Panc1 (cell line): ENCODE measurements around the gene AKAP9.
"Not testable (repeated sequence)": the region's sequence is repeated elsewhere in the genome, so short reads cannot be mapped to it uniquely, and the experiment has no call there.

ENCODE experiments used
- SIN3A ChIP-seq: IDR thresholded peaks from 2 replicates; pipeline ENCODE4 v1.6.1; 2012; ENCODE audit warnings: low read depth, mild to moderate bottlenecking, low read length, moderate library complexity, borderline replicate concordance; ENCODE audit not compliant: insufficient read depth
- TF ChIP-seq, protein P1 (sequence below): fragments of 450-650 bp; IDR thresholded peaks from 2 replicates; pipeline ENCODE4 v1.5.1; 2017; ENCODE audit warnings: mild to moderate bottlenecking
- TF ChIP-seq, protein P2 (sequence below), 2 experiments: IDR thresholded peaks; 2 replicates each; pipeline ENCODE4 v1.6.1; 2011 to 2012; ENCODE audit warnings: low read depth in 2 of 2, control low read depth in 1 of 2, low read length in 1 of 2, mild to moderate bottlenecking in 1 of 2, moderate library complexity in 1 of 2; ENCODE audit not compliant: insufficient read depth in 1 of 2

DNA sequence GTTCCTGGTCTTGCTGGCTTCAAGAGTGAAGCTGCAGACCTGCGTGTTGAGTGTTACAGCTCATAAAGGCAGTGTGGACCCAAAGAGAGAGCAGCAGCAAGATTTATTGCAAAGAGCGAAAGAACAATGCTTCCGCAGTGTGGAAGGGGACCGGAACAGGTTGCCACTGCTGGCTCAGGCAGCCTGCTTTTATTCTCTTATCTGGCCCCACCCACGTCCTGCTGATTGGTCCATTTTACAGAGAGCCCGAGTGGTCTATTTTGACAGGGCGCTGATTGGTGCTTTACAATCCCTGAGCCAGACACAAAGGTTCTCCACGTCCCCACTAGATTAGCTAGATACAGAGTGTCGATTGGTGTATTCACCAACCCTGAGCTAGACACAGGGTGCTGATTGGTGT lies 202.1 kb downstream of the AKAP9 start:
- TF ChIP-seq SIN3A = not testable (repeated sequence)
- TF ChIP-seq, protein P1, sequence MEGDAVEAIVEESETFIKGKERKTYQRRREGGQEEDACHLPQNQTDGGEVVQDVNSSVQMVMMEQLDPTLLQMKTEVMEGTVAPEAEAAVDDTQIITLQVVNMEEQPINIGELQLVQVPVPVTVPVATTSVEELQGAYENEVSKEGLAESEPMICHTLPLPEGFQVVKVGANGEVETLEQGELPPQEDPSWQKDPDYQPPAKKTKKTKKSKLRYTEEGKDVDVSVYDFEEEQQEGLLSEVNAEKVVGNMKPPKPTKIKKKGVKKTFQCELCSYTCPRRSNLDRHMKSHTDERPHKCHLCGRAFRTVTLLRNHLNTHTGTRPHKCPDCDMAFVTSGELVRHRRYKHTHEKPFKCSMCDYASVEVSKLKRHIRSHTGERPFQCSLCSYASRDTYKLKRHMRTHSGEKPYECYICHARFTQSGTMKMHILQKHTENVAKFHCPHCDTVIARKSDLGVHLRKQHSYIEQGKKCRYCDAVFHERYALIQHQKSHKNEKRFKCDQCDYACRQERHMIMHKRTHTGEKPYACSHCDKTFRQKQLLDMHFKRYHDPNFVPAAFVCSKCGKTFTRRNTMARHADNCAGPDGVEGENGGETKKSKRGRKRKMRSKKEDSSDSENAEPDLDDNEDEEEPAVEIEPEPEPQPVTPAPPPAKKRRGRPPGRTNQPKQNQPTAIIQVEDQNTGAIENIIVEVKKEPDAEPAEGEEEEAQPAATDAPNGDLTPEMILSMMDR = not testable (repeated sequence)
- TF ChIP-seq, protein P2, sequence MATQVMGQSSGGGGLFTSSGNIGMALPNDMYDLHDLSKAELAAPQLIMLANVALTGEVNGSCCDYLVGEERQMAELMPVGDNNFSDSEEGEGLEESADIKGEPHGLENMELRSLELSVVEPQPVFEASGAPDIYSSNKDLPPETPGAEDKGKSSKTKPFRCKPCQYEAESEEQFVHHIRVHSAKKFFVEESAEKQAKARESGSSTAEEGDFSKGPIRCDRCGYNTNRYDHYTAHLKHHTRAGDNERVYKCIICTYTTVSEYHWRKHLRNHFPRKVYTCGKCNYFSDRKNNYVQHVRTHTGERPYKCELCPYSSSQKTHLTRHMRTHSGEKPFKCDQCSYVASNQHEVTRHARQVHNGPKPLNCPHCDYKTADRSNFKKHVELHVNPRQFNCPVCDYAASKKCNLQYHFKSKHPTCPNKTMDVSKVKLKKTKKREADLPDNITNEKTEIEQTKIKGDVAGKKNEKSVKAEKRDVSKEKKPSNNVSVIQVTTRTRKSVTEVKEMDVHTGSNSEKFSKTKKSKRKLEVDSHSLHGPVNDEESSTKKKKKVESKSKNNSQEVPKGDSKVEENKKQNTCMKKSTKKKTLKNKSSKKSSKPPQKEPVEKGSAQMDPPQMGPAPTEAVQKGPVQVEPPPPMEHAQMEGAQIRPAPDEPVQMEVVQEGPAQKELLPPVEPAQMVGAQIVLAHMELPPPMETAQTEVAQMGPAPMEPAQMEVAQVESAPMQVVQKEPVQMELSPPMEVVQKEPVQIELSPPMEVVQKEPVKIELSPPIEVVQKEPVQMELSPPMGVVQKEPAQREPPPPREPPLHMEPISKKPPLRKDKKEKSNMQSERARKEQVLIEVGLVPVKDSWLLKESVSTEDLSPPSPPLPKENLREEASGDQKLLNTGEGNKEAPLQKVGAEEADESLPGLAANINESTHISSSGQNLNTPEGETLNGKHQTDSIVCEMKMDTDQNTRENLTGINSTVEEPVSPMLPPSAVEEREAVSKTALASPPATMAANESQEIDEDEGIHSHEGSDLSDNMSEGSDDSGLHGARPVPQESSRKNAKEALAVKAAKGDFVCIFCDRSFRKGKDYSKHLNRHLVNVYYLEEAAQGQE (IDR thresholded peaks at IDR 0.05; ENCODE audit: insufficient read depth in 1 of 2, low read depth in 2 of 2, low read length in 1 of 2) = not testable (repeated sequence)
